NB4 (cell line): ENCODE measurements around the gene BLOC1S4.
A peak's percentile ranks its signal among the peaks of the same experiment; 100 is the strongest.

Experiments
- DNase-seq: peaks from one replicate; pipeline ENCODE4 v3.0.0; 2010; ENCODE audit warnings: low read depth
- H3K4me3 ChIP-seq: one replicate; pipeline ENCODE4 v1.5.1; 2011; ENCODE audit warnings: mild to moderate bottlenecking, low read depth, low read length, moderate library complexity
- CTCF ChIP-seq: IDR thresholded peaks from one replicate; pipeline ENCODE4 v1.5.1; 2012; ENCODE audit warnings: low read depth, low read length
- MAX ChIP-seq: IDR thresholded peaks from 2 replicates; pipeline ENCODE4 v1.6.1; 2011; ENCODE audit warnings: low read depth, low read length
- MYC ChIP-seq: IDR thresholded peaks from 2 replicates; pipeline ENCODE4 v1.6.1; 2011; ENCODE audit warnings: low read depth, low read length
- POLR2A ChIP-seq: IDR thresholded peaks from 2 replicates; pipeline ENCODE4 v1.6.1; 2011; ENCODE audit warnings: mild to moderate bottlenecking; ENCODE audit not compliant: insufficient read length; ENCODE audit errors: extremely low read depth

The BLOC1S4 gene

GRCh38 chr4:6710282-6710681 is 5.7 kb upstream of the BLOC1S4 start:
- TF ChIP-seq POLR2A (no peak), MAX (no peak), CTCF (no peak), MYC (no peak)
- no peak for DNase-seq

GRCh38 chr4:6710996-6711395 is 5.0 kb upstream of the BLOC1S4 start:
- TF ChIP-seq MAX: no peak
- no peak for TF ChIP-seq MYC
- no peak for TF ChIP-seq CTCF
- no peak for TF ChIP-seq POLR2A
- peak; percentile 46 for DNase-seq
- H3K4me3 ChIP-seq: no peak overlapping the region

More at GRCh38 chr4:6710282-6710681, 5.7 kb upstream of the BLOC1S4 start:
- H3K4me3 ChIP-seq: peak overlapping the region; percentile 90

- DNase-seq: no peak
- H3K4me3 ChIP-seq: no peak overlapping the region
- TF ChIP-seq CTCF (no peak), MAX (no peak), MYC (no peak), POLR2A (no peak)
These were observed 1.0 kb upstream of the BLOC1S4 start for GRCh38 chr4:6714954-6715353.

- DNase-seq: no peak
- peak overlapping the region; percentile 97 for H3K4me3 ChIP-seq
- no peak for TF ChIP-seq CTCF
- TF ChIP-seq MYC: no peak
- TF ChIP-seq MAX: no peak
- no peak for TF ChIP-seq POLR2A
These were observed 313 bp upstream of the BLOC1S4 start for GRCh38 chr4:6715704-6716017.

GRCh38 chr4:6716958-6717655 is 1.1 kb downstream of the BLOC1S4 start:
- H3K4me3 ChIP-seq: peak overlapping the region; percentile 97
- TF ChIP-seq CTCF (no peak), POLR2A (no peak), MYC (no peak), MAX (no peak)
- peak; percentile 55 for DNase-seq
